Measurements from ENCODE around the gene PALLD. TPM values are rescaled to one million over a fixed set of nuclear protein-coding genes. Genes with fewer than 3 reads are reported as not detected.

PALLD gene
- total and polyA plus RNA-seq, 2 experiments from 2014 or later = 157 to 178 TPM

DNA sequence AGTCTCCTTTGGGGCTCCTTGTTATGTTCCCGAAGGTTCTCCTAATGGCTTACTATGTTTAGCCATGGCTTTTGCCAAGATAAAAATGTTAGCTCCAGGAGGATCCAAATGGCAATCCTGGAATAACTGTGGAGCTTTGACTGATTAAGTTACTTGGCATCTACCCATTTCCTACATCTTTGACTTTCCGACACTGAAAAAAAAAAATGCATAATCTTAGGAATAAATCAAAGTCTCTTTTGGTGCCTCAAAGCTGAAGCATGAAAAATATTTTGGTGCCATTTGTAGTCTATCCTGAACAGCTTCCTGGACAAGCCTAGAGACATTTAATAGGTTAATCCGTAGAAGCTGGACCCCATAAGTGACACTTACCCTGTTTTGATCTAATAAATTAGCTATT is 191.7 kb downstream of the PALLD start:
- no peaks in the 10 kb centered on the region for H3K27me3 ChIP-seq
- TF ChIP-seq, protein P1, sequence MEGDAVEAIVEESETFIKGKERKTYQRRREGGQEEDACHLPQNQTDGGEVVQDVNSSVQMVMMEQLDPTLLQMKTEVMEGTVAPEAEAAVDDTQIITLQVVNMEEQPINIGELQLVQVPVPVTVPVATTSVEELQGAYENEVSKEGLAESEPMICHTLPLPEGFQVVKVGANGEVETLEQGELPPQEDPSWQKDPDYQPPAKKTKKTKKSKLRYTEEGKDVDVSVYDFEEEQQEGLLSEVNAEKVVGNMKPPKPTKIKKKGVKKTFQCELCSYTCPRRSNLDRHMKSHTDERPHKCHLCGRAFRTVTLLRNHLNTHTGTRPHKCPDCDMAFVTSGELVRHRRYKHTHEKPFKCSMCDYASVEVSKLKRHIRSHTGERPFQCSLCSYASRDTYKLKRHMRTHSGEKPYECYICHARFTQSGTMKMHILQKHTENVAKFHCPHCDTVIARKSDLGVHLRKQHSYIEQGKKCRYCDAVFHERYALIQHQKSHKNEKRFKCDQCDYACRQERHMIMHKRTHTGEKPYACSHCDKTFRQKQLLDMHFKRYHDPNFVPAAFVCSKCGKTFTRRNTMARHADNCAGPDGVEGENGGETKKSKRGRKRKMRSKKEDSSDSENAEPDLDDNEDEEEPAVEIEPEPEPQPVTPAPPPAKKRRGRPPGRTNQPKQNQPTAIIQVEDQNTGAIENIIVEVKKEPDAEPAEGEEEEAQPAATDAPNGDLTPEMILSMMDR (IDR thresholded peaks at IDR 0.05; ENCODE audit: low read depth, low read length) = no peak
- no peak overlapping the region for H3K27ac ChIP-seq
- no peak for DNase-seq (ENCODE audit: low read depth in 1 of 2, low spot score in 1 of 2)
- peaks cover 67% of the 10 kb centered on the region for H3K36me3 ChIP-seq
- H3K4me3 ChIP-seq = no peak overlapping the region
- no peaks in the 10 kb centered on the region for H3K4me1 ChIP-seq (ENCODE audit: low read depth)
- no peaks in the 10 kb centered on the region for H3K9me3 ChIP-seq (ENCODE audit: low read depth)

DNA sequence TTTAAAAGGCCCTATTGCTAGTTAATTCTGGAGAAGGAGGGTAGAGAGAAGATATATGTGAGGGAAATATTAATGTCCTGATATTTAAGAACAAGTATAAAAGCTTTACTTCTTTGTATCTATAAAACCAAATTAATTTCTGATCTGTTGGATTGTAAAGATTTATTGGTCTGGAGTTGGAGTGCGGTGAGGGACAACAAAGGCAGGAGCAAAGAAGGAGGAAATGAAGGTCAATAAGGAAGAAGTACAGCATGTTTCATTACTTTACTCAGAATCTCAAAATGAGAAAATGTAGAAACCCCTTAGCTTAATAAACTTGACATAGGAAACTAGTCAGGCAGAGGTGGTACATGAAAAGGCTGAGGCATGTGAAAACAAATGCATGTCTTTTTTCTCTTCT is 192.9 kb downstream of the PALLD start:
- H3K4me1 ChIP-seq (ENCODE audit: low read depth) = no peaks in the 10 kb centered on the region
- no peak overlapping the region for H3K27ac ChIP-seq
- no peak for DNase-seq (ENCODE audit: low read depth in 1 of 2, low spot score in 1 of 2)
- no peaks in the 10 kb centered on the region for H3K9me3 ChIP-seq (ENCODE audit: low read depth)
- TF ChIP-seq, protein P1 (IDR thresholded peaks at IDR 0.05; ENCODE audit: low read depth, low read length) = no peak
- no peak overlapping the region for H3K4me3 ChIP-seq
- H3K36me3 ChIP-seq = peaks cover 66% of the 10 kb centered on the region
- no peaks in the 10 kb centered on the region for H3K27me3 ChIP-seq

DNA sequence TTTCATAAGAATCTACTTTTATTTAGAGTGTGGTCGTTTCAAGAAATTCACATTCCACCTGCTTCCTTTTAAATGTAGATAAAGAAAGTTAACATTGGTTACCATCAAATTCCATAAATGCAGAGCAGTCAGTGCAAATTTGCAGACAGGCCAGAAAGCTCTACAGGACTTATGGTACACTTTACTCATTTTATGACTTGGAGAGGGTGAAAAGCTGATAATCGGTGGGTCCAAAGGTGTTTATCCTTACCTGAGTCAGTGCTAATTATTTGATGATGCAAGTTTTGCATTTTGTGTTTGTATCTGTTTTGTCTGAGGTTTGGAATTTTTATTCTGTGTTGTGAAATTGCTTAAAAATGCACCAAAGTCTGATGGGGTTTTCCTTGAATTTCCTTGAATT is 193.3 kb downstream of the PALLD start:
- no peak overlapping the region for H3K27ac ChIP-seq
- no peaks in the 10 kb centered on the region for H3K27me3 ChIP-seq
- no peaks in the 10 kb centered on the region for H3K4me1 ChIP-seq (ENCODE audit: low read depth)
- TF ChIP-seq, protein P1 (IDR thresholded peaks at IDR 0.05; ENCODE audit: low read depth, low read length) = no peak
- no peak for DNase-seq (ENCODE audit: low read depth in 1 of 2, low spot score in 1 of 2)
- no peak overlapping the region for H3K4me3 ChIP-seq
- H3K36me3 ChIP-seq = peaks cover 63% of the 10 kb centered on the region
- H3K9me3 ChIP-seq (ENCODE audit: low read depth) = no peaks in the 10 kb centered on the region

DNA sequence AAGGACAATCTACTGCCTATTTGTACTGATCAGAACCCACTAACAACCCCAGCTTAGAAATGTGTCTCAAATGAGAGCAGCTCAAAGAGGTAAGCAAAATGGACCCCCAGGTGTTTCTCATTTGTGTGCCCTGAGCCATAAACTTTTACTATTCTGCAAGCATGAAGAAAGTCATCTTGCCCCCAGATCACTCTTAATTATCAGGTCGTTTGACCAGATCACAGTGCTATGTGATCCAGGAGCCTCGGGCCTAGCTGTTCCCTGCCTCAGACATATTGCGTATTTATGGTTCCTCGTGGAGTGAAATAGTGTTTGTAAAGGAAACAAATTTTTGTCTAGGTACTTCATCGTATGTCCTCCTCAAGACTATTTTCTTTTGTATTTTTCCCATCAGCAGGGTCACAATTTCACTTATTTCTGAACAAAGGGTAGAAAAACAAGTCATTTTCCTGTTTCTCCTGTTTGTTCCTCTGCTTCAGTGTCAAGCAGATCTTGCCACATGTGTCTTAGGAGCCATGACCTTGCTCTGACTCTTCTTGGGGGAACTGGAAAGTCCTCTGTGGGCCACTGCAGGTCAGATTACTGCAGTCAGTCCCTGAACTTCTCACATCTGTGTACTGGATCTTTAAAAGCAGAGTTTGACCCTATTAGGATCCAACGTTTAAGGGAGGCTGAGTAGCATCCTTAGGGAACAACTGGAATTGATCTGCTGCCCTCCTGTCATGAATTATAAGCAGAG is 194.9 kb downstream of the PALLD start:
- Histone ChIP-seq H3K36me3 (peaks cover 61% of the 10 kb centered on the region), H3K27me3 (no peaks in the 10 kb centered on the region), H3K27ac (peak overlapping the region; percentile 43), H3K4me1 (ENCODE audit: low read depth) (no peaks in the 10 kb centered on the region), H3K9me3 (ENCODE audit: low read depth) (no peaks in the 10 kb centered on the region), H3K4me3 (no peak overlapping the region)
- TF ChIP-seq, protein P1 (IDR thresholded peaks at IDR 0.05; ENCODE audit: low read depth, low read length) = no peak
- DNase-seq (ENCODE audit: low read depth in 1 of 2, low spot score in 1 of 2) = no peak

DNA sequence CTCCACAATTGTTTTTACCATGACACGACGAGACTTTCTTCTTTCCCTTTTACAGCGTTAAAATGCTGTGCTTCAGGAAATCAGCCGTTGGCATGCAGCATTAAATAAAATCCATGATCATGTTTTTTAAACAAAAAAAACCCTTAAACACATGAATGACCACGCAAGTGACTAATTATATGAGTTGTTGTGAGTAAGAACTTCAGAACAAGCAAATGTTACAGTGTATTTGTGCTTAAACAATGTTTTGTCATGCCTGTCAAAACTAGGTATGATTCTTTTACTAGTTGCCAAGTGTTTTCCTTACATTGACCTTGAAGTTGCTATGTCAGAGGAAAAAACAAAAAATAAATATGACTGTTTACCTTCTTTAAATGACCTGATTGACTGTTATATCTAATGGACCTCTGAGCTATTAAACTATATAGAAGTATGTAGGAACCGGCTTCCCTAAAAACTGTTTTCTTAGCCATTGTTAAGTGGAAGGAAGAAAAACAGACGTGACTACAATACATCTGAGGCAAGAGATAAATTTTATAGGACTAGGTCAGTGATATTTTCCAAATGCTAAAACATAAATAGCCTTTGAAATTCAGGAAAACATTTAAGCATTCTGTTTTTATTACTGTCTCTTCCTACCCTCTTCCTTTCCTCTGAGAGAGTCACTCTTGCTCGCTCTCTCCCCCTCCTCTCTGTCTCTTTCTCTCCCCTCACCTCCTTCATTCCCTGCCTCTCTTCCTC is 197.1 kb downstream of the PALLD start:
- Histone ChIP-seq H3K4me1 (ENCODE audit: low read depth) (no peaks in the 10 kb centered on the region), H3K9me3 (ENCODE audit: low read depth) (no peaks in the 10 kb centered on the region), H3K27me3 (no peaks in the 10 kb centered on the region), H3K36me3 (peaks cover 62% of the 10 kb centered on the region), H3K4me3 (no peak overlapping the region), H3K27ac (no peak overlapping the region)
- TF ChIP-seq, protein P1 (IDR thresholded peaks at IDR 0.05; ENCODE audit: low read depth, low read length) = no peak
- DNase-seq (ENCODE audit: low read depth in 1 of 2, low spot score in 1 of 2) = no peak

All from cardiac muscle cell (in vitro differentiated cells and primary cell).